HG03159 (cell line): Measurements from ENCODE around the gene NFU1.

Experiments used
- ATAC-seq: cut with Tn5 transposase; IDR thresholded peaks from one replicate; pipeline ENCODE4 v1.9.1; 2021; ENCODE audit warnings: mild to moderate bottlenecking, moderate library complexity; ENCODE audit not compliant: unreplicated experiment

The NFU1 gene

GRCh38 chr2:69436938-69437750 is at the start of gene NFU1:
Gene NFU1 (minus strand): TSS chr2:69437435. CDS start chr2:69437422, 13 bp downstream.
- peak; percentile 97 for ATAC-seq

- no peak for ATAC-seq
Measured at GRCh38 chr2:69483696-69484095, 46.5 kb upstream of the NFU1 start.

- ATAC-seq = no peak
Measured at GRCh38 chr2:69483024-69483423, 45.8 kb upstream of the NFU1 start.

- ATAC-seq = no peak
Measured at GRCh38 chr2:69482471-69482870, 45.2 kb upstream of the NFU1 start.

DNA sequence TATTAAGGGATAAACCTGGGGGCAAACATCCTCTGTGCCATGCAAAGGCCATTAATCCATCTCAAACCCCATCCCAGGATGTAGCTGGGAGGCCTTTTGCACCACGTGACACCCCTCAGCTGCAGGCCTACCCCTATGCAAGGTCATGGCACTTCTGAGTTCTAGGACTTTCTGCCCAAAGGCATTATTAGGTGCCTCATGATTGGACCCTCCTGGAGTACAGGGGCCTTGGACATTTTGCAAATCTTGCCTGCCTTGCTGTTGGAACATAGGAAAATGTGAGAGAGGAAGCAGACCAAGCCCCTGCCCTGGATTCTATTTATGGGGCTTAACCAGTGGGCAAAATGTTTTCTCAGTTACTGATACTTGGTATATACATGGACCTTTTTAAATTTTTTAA is 44.2 kb upstream of the NFU1 start:
- ATAC-seq = no peak

DNA sequence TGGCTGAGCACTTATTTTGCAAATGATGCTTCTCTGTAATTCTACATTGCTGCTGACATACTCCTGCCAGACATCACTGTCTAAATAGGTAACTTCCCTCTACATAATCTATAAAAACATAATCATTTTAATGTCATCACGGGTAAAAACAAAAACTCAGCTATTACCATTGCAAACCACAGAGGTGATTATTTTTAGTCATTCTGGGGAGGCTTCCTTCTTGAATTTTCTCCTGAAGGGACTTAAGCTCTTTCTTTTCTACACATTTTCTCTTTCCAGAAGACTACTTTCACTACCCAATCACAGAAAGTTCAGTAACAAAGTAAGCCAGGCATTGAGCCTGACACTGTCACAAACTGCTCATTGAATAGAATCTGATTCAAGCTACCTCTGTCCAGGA is 40.4 kb upstream of the NFU1 start:
- ATAC-seq = no peak

DNA sequence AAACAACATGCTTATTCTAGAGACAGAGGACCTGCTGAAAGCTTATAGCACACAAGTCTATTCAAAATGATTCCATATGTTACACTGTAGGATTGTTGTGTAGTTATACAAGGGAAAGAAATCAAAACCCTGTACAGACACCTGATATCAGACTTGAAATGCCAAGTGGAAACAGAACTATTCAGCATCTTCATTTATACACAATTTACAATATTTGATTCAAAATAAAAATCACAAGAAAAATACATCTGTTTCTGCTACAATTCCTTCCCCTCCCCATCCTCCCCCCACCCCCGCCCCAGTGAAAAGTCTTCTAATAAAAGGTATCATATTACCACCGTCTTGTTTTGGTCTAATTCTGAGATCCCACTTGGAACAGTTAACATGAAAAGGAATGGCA is 37.5 kb upstream of the NFU1 start:
- ATAC-seq = no peak

GRCh38 chr2:69471793-69472192 is 34.6 kb upstream of the NFU1 start:
- ATAC-seq = no peak

DNA sequence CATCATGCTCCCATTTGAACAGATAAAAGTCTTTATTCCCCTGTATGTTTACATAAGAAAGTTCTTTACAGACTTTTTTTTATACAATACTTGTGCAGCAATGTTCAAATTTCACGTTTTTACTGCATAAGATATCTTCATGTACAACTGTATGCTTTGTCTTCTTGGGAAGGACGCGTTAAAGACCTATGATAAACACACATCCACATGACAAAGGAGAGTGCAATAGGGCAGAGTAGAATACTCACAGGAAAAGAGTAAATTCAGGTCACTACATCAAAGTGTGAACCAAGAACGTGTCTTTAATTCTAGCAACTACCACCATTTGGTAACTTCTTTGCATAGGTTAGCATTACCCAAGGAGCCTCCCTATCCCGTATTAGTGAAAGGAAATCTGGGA is 33.7 kb upstream of the NFU1 start:
- no peak for ATAC-seq

DNA sequence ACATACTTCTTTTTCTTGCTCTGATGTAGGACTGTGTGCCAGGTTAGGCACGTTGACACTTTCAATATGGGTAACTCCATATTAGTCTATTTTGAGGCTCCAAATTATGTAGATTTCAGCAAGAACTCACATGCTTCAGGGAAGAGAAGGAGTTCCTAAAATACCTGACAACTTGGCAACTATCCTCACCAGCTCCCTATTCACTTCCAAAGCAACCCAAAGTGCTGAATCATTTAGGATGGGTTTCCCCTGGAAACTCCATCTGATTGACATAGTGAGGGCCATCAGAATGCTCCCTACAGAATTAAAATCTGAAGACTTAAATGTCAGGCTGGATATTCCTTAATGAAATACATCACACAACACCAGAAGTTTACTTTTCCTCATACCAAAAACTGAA is 32.5 kb upstream of the NFU1 start:
- no peak for ATAC-seq

DNA sequence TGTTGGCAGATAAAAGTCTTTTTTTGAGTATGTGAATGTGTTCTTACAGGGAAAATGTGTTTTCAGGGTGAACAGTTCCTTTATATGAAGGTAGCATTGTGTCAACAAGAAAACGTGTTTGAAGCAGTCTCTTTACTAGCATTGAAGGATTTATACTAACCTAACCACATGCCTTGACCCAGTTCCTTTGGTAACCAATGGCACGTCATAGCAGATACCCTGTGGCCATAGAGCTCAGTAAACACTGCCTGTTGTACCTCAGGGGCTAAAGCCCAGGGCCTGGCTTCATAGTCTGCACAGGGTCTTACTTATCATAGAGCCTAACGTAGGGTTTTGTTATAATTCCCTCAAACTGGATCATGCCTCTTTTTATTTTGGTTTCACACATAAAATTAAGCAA is 32.1 kb upstream of the NFU1 start:
- ATAC-seq = no peak

DNA sequence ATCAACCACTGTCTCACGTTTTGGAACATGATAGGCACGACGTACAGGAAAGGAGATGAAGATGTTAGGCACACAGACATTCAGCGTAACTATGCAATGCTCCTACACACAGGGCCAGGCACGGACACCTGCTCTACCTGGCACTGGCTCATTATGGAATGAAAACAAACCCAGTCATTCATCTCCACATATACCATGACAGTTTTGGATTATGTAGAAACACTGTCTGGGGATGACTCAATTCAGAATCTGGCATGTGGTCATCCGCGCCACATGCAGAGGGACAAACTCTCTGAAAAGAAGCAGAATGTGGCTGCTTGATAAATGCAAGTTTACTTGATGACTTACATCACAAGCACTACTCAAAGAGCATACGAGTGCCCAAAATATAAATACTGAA is 29.5 kb upstream of the NFU1 start:
- ATAC-seq = no peak

DNA sequence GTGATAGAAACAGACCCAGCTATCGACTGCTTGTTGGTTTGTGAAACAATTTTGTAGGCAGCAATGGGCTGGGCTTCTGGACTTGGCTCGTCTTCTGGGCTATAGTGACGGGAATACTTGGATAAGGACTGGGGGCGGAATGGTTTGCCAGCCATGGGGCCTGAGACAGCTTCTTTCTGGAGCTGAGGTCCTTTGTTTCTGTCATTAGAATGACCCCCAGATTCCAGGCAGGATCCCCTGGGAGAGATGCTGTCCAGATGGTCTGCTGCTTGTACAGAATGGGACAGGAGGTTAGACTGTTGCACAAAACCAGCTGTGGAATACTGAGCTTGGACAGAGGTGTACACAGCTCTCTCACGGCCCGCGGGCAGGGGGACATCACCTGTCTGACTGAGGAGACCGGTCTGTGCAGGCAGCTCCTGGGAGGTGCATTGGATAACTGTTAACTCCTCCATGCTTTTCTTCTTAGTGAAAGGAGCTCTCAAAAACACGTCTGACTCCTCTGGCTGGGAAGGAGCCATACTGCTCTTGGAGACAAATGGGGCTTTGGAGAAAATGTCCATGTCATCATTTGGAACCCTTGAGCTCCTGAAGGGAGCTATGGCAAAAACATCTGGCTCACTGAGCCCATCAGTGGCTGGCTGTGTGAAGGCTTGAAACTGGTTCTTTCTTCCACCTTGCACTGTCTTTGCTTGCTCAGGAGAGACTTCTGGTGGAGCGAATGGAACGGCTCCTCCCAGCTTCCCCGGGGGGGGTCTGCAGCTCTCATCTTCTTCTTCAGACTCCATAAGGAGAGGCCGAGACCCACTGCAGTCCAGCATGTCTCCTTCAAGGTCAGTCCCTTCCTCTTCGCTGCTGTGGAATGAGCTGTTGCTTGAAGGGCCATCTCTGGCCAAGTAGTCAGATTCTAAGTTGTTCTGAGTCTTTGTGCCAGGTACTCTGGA is 28.6 kb upstream of the NFU1 start:
- no peak for ATAC-seq

GRCh38 chr2:69464575-69464974 is 27.3 kb upstream of the NFU1 start:
- no peak for ATAC-seq

GRCh38 chr2:69462780-69463179 is 25.5 kb upstream of the NFU1 start:
- ATAC-seq = no peak

- ATAC-seq = no peak
Measured at GRCh38 chr2:69461404-69461803, 24.2 kb upstream of the NFU1 start.

GRCh38 chr2:69459936-69460335 is 22.7 kb upstream of the NFU1 start:
- no peak for ATAC-seq

GRCh38 chr2:69456950-69457445 is 19.8 kb upstream of the NFU1 start:
- ATAC-seq = no peak

- no peak for ATAC-seq
Measured at GRCh38 chr2:69456154-69456553, 18.9 kb upstream of the NFU1 start.

DNA sequence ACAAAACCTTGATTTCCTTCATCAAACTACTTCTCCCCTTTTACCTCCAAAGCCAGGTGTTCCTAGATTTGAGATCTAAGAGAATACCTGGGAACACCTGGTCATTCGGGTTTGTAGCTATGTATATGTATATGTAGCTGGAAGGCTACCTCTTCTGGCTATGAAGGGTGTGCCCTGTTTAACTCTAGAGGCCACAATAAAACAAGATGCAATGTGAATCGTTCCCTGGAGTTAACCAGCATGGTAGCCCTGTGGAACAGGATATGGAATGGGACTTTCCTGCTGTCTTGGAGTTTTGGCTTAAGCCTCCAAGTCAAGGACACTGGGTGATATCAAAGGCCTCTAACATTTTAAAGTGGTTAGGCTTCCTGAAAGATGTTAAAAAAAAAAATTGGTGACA is 17.7 kb upstream of the NFU1 start:
- no peak for ATAC-seq

DNA sequence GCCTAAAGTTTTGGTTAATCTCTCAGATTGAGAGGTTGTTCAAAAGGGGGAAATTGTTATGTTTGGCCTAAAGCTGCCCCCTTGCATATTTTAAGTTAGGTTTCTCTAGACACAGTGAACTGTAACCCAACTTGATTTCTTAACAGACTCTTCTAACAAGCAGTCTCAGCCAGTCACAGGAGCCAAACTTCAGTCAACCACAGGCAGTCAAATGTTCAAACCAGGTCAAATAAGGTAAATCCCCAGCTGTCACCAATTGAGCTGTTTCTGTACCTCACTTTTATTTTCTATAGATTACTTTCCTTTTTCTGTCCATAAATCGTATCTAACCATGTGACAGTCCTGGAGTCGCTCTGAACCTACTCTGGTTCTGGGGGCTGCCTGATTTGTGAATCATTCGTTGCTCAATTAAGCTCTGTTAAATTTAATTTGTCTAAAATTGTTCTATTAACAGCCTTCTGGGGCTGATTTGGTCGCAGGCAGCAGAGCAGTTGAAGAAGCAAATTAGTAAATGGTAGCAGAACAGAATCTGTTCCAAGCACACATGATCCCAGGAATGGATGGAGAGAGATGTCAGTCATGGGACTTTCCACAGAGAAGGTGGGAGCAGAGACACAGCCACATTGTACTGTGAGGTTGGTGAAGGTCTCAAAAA is 16.4 kb upstream of the NFU1 start:
- peak; percentile 85 for ATAC-seq
